ENCODE measurements around the gene SDR42E2.
A peak's percentile ranks its signal among the peaks of the same experiment; 100 is the strongest.

DNA sequence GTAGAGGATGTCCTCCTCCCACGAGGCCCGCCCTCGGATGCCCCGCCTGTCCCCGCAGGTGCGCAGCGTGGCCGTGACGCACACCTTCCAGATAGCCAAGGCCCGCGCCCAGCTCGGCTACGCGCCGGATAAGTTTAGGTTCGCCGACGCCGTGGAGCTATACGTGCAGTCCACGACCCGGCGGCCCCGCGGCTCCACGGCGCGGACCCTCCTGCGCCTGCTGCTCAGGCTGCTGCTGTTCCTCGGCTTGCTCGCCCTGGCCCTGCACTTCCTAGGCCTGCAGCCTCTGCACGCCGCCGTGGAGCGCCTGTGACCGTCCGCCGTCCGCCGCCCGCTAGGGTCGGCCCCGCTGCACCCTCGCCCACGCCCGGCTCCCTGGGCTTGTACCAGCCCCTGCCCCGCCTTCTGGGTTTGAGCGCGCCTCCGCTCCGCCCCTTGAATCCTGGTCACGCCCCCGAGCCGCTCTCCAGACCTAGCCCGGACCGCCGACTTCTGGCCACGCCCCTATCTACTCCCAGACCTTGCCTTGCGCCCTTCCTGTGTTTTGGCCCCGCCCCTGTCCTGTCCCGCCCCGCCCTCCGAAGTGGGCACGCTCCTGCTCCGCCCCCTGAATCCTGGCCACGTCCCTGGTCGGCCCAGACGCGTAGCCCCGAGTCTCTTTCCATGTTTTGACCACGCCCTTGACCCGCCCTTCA lies 27.9 kb downstream of the SDR42E2 start:
- TF ChIP-seq POLR2A (IDR thresholded peaks at IDR 0.05; ENCODE audit: low read depth, low read length) (no peak), POLR2AphosphoS5 (IDR thresholded peaks at IDR 0.05; ENCODE audit: low read depth, low read length) (peak; percentile 39; the same call in 1 of the 2 replicates), PAX5 (IDR thresholded peaks at IDR 0.05; ENCODE audit: insufficient read depth, low read length, severe bottlenecking) (peak; percentile 64), SPI1 (IDR thresholded peaks at IDR 0.05; ENCODE audit: low read depth, low read length) (no peak), TAF1 (IDR thresholded peaks at IDR 0.05; ENCODE audit: low read depth, low read length) (no peak), POU2F2 (IDR thresholded peaks at IDR 0.05; ENCODE audit: low read depth, low read length) (no peak)
